HepG2 (cell line): ENCODE results near the gene LECT2. TPM values are rescaled to one million over a fixed set of nuclear protein-coding genes. Genes with fewer than 3 reads are reported as not detected.
A peak's percentile ranks its signal among the peaks of the same experiment; 100 is the strongest.

Source experiments
- ATAC-seq: fragments of 200-7000 bp; cut with Tn5 transposase; 3 replicates; pipeline ENCODE4 v1.9.1; 2020; ENCODE audit warnings: mild to moderate bottlenecking, moderate library complexity
- BruUV-seq: library from RNA; stranded (reverse); fragments of 400-500 nt; replicated peaks from 2 replicates; lab custom pipeline; 2021; lab: Mats Ljungman, UMichigan
- CTCF ChIA-PET: fragments of 300-600 bp; formaldehyde crosslinking; extraction: SDS; loops from one replicate; lab custom pipeline; 2021; ENCODE audit warnings: low total read pairs, inconsistent platforms, low intra/inter-chr PET ratio; lab: Yijun Ruan, JAX
- POLR2A ChIA-PET: fragments of 350-600 bp; sonication (Branson Sonifier 250); formaldehyde crosslinking; loops from one replicate; lab custom pipeline; 2020; ENCODE audit warnings: antibody characterized with exemption, inconsistent platforms; lab: Yijun Ruan, JAX
- DNase-seq: peaks from one replicate; pipeline ENCODE4 v3.0.0-alpha.2; 2015; ENCODE audit warnings: low spot score
- FAIRE-seq: peaks from 3 replicates; lab custom pipeline; 2011; peaks lifted over from hg19 to GRCh38; lab: Jason Lieb, UNC
- H2AFZ ChIP-seq: one replicate; pipeline ENCODE4 v1.6.1; 2011; ENCODE audit warnings: low read length, inconsistent platforms
- H3K27ac ChIP-seq: fragments of 300-600 bp; 3 replicates; pipeline ENCODE4 v1.8.0; 2011; ENCODE audit warnings: mixed run types, mild to moderate bottlenecking, mixed read lengths, low read length, inconsistent platforms; ENCODE audit not compliant: insufficient read depth; ENCODE audit errors: extremely low read length
- H3K27me3 ChIP-seq, 2 experiments: fragments of 200-600 bp in 1 of 2; 2 replicates in 1 of 2; 3 replicates in 1 of 2; pipeline versions ENCODE4 v1.6.0 to v1.8.0; 2011; ENCODE audit warnings: low read length in 2 of 2, mild to moderate bottlenecking in 2 of 2, moderate library complexity in 2 of 2, inconsistent platforms in 1 of 2; ENCODE audit not compliant: insufficient read depth in 2 of 2, control insufficient read depth in 1 of 2
- H3K36me3 ChIP-seq, 2 experiments: fragments of 200-600 bp in 1 of 2; replicated peaks in 1 of 2; 2 replicates in 1 of 2; 3 replicates in 1 of 2; pipeline versions ENCODE4 v1.5.1 to v1.8.0; 2011; ENCODE audit warnings: low read length in 2 of 2, inconsistent platforms in 1 of 2; ENCODE audit not compliant: insufficient read depth in 2 of 2, control insufficient read depth in 1 of 2
- H3K4me1 ChIP-seq: 2 replicates; pipeline ENCODE4 v1.5.1; 2012; ENCODE audit warnings: low read length, inconsistent platforms; ENCODE audit not compliant: insufficient read depth
- H3K4me2 ChIP-seq: 2 replicates; pipeline ENCODE4 v1.6.0; 2011; ENCODE audit warnings: low read depth, low read length, inconsistent platforms
- H3K4me3 ChIP-seq, 3 experiments: fragments of 200-600 bp in 1 of 3; sonication (generic), shearing (Covaris generic) in 1 of 3; replicated peaks in 1 of 3; 2 replicates each; pipeline ENCODE4 v1.5.1; 2011 to 2016; ENCODE audit warnings: low read length in 3 of 3, inconsistent platforms in 2 of 3, low read depth in 2 of 3, mild to moderate bottlenecking in 2 of 3, control low read depth in 1 of 3, mixed read lengths in 1 of 3; ENCODE audit not compliant: insufficient read depth in 1 of 3
- H3K79me2 ChIP-seq: one replicate; pipeline ENCODE4 v1.6.1; 2011; ENCODE audit warnings: low read length, inconsistent platforms; ENCODE audit not compliant: insufficient read depth
- H3K9ac ChIP-seq: 2 replicates; pipeline ENCODE4 v1.6.0; 2011; ENCODE audit warnings: mild to moderate bottlenecking, low read depth, low read length, inconsistent platforms; ENCODE audit not compliant: insufficient read depth
- H3K9me3 ChIP-seq: 2 replicates; pipeline ENCODE4 v1.5.1; 2012; ENCODE audit warnings: mild to moderate bottlenecking, low read length
- H4K20me1 ChIP-seq: 2 replicates; pipeline ENCODE4 v1.6.0; 2011; ENCODE audit warnings: inconsistent platforms, mild to moderate bottlenecking, low read length, moderate library complexity; ENCODE audit not compliant: insufficient read depth
- ATF2 ChIP-seq: sonication (generic); formaldehyde crosslinking; IDR thresholded peaks from 2 replicates; pipeline ENCODE4 v1.4.0; 2020; ENCODE audit warnings: missing genetic modification reagents
- CENPT ChIP-seq: sonication (generic); formaldehyde crosslinking; IDR thresholded peaks from 2 replicates; pipeline ENCODE4 v1.8.0; 2022; ENCODE audit warnings: low read depth, mild to moderate bottlenecking, moderate library complexity, missing genetic modification reagents
- EZH2 ChIP-seq: conservative IDR thresholded peaks from 2 replicates; pipeline ENCODE4 v1.6.1; 2012; ENCODE audit warnings: mild to moderate bottlenecking, low read depth, low read length, moderate library complexity
- HDAC1 ChIP-seq: sonication (generic); formaldehyde crosslinking; IDR thresholded peaks from 2 replicates; pipeline ENCODE4 v1.5.1; 2020; ENCODE audit warnings: mild to moderate bottlenecking, missing genetic modification reagents
- HDAC2 ChIP-seq: sonication (generic); formaldehyde crosslinking; IDR thresholded peaks from 2 replicates; pipeline ENCODE4 v1.4.0; 2020; ENCODE audit warnings: missing genetic modification reagents
- MAF1 ChIP-seq: sonication (generic); formaldehyde crosslinking; IDR thresholded peaks from 2 replicates; pipeline ENCODE4 v1.5.0; 2020; ENCODE audit warnings: missing genetic modification reagents, borderline replicate concordance
- MAFF ChIP-seq: IDR thresholded peaks from 2 replicates; pipeline ENCODE4 v1.6.1; 2011; ENCODE audit warnings: low read depth, low read length, improper control_type of control experiment
- MAFK ChIP-seq, 2 experiments: IDR thresholded peaks in 1 of 2; conservative IDR thresholded peaks in 1 of 2; 2 replicates each; pipeline ENCODE4 v1.6.1; 2011; ENCODE audit warnings: improper control_type of control experiment in 2 of 2, low read length in 2 of 2
- MIER3 ChIP-seq: IDR thresholded peaks from 2 replicates; pipeline ENCODE4 v1.6.1; 2016; ENCODE audit warnings: missing compliant biosample characterization, borderline replicate concordance
- MLXIP ChIP-seq: sonication (generic); formaldehyde crosslinking; IDR thresholded peaks from 2 replicates; pipeline ENCODE4 v1.9.0; 2021; ENCODE audit warnings: missing genetic modification reagents, borderline replicate concordance
- NFE2L2 ChIP-seq: fragments of 150-350 bp; IDR thresholded peaks from 2 replicates; pipeline ENCODE4 v1.6.1; 2014; ENCODE audit warnings: low read length
- RXRB ChIP-seq: IDR thresholded peaks from 2 replicates; pipeline ENCODE4 v1.6.1; 2016; ENCODE audit warnings: borderline replicate concordance, missing genetic modification reagents, missing compliant biosample characterization
- SAP130 ChIP-seq: IDR thresholded peaks from 2 replicates; pipeline ENCODE4 v1.6.1; 2016; ENCODE audit warnings: low read depth
- SMARCE1 ChIP-seq: fragments of 450-650 bp; IDR thresholded peaks from 2 replicates; pipeline ENCODE4 v1.6.1; 2017; ENCODE audit warnings: borderline replicate concordance
- ZNF280D ChIP-seq: sonication (generic); formaldehyde crosslinking; IDR thresholded peaks from 2 replicates; pipeline ENCODE4 v1.5.1; 2020; ENCODE audit warnings: mild to moderate bottlenecking, missing genetic modification reagents
- ZNF713 ChIP-seq: sonication (generic); formaldehyde crosslinking; IDR thresholded peaks from 2 replicates; pipeline ENCODE4 v1.4.0; 2020; ENCODE audit warnings: mild to moderate bottlenecking, missing genetic modification reagents
- ZNF788 ChIP-seq: sonication (generic); formaldehyde crosslinking; IDR thresholded peaks from 2 replicates; pipeline ENCODE4 v1.5.0; 2020; ENCODE audit warnings: mild to moderate bottlenecking, missing genetic modification reagents, borderline replicate concordance
- WGBS: methylation state at CpG from one replicate; pipeline ENCODE4 v1.1.6; 2017; ENCODE audit warnings: low lambda C conversion rate; 5-methylcytosine and 5-hydroxymethylcytosine counted together
- in situ Hi-C: cut with HindIII; loops from 2 replicates; pipeline ENCODE4 v1.10.0; 2017; ENCODE audit warnings: low pct_unique_long_range_greater_than_20kb; ENCODE audit not compliant: extremely low pct_ligation_motif_present
- intact Hi-C: fragments of 100-400 bp; cut with micrococcal nuclease; formaldehyde crosslinking; loops from one replicate; pipeline ENCODE4 v1.10.0; 2022; ENCODE audit not compliant: unreplicated experiment
- polyA plus RNA-seq, 8 experiments: library from polyadenylated mRNA; depleted of rRNA in 3 of 8; stranded (reverse) in 7 of 8; unstranded in 1 of 8; fragments of >200 nt; fragmentation: Illumina TruSeq in 4 of 8; extraction: Trizol in 4 of 8; gene quantifications; 2 replicates each; pipeline versions ENCODE4 v1.2.1 to v1.2.3, GENCODE V29; 2011 to 2016; ENCODE audit warnings: low read depth in 4 of 8, missing spikeins in 1 of 8, mixed read lengths in 1 of 8; ENCODE audit not compliant: insufficient read depth in 1 of 8
- total RNA-seq, 5 experiments: library from RNA; depleted of rRNA; stranded (reverse); fragments of >200 nt; fragmentation: Illumina TruSeq; extraction: Trizol; gene quantifications; 2 replicates each; pipeline ENCODE4 v1.2.3, GENCODE V29; 2016; ENCODE audit warnings: low read depth in 1 of 5

Gene LECT2
- total and polyA plus RNA-seq, 2 of the 13 experiments (the other 11 are each of a cell fraction or from before 2014, with no cell fraction given): not detected

- TF ChIP-seq MLXIP (CRISPR knock-in tag): no peak
- no peak for TF ChIP-seq SMARCE1
- no peak for TF ChIP-seq RXRB (CRISPR knock-in tag)
- 0 out of 2 replicates have a peak, but pooled peaks have one; percentile 14 for TF ChIP-seq SAP130 (CRISPR knock-in tag)
- TF ChIP-seq HDAC1: 0 out of 2 replicates have a peak, but pooled peaks have one; percentile 21
- TF ChIP-seq, all 625 proteins: peak for 8
These were observed 16.9 kb upstream of the LECT2 start (continued) for GRCh38 chr5:135971701-135972100.

- DNase-seq (no peak), FAIRE-seq (no peak), ATAC-seq (no peak)
- no peaks in the 10 kb centered on the region for H3K27me3 ChIP-seq
- no peak overlapping the region for H3K4me3 ChIP-seq
- H3K4me2 ChIP-seq: no peak overlapping the region
- ChIA-PET POLR2A (no interaction called here), CTCF (no interaction called here)
- intact Hi-C loops: no loop called here
- peaks cover 6% of the 10 kb centered on the region for H3K4me1 ChIP-seq
- peaks cover 7% of the 10 kb centered on the region; the same call in 1 of the 2 replicates for H3K9me3 ChIP-seq
- H2AFZ ChIP-seq: no peak overlapping the region
- 91% methylated on average over 3 of the region's 3 CpGs for WGBS
- no peak overlapping the region for H3K27ac ChIP-seq
- no peak overlapping the region for H3K9ac ChIP-seq
- no peaks in the 10 kb centered on the region for H4K20me1 ChIP-seq
- in situ Hi-C loops: no loop called here
- no TSS peak for BruUV-seq
- no peaks in the 10 kb centered on the region for H3K36me3 ChIP-seq
- no peaks in the 10 kb centered on the region for H3K79me2 ChIP-seq
- TF ChIP-seq MIER3 (CRISPR knock-in tag) (no peak), EZH2 (no peak), ATF2 (CRISPR knock-in tag) (no peak), MAFK (conservative IDR thresholded peaks at IDR 0.05 in 1 of 2, IDR thresholded peaks at IDR 0.05 in 1 of 2; ENCODE audit: low read length in 2 of 2) (peak; percentile 70 to 78), ZNF280D (CRISPR knock-in tag) (no peak), HDAC2 (no peak), MAFF (peak; percentile 56), CENPT (CRISPR knock-in tag) (no peak), ZNF713 (CRISPR knock-in tag) (no peak), ZNF788 (no peak), NFE2L2 (peak; percentile 89), MAF1 (CRISPR knock-in tag) (no peak)
These were observed 12.0 kb upstream of the LECT2 start for GRCh38 chr5:135966790-135967189.
